ENCODE measurements around the gene COG2. TPM values are rescaled to one million over a fixed set of nuclear protein-coding genes. Genes with fewer than 3 reads are reported as not detected.

The COG2 gene
- total and polyA plus RNA-seq, 2 of the 13 experiments (the other 11 are each of a cell fraction or from before 2014, with no cell fraction given) = 16.8 to 36.3 TPM

DNA sequence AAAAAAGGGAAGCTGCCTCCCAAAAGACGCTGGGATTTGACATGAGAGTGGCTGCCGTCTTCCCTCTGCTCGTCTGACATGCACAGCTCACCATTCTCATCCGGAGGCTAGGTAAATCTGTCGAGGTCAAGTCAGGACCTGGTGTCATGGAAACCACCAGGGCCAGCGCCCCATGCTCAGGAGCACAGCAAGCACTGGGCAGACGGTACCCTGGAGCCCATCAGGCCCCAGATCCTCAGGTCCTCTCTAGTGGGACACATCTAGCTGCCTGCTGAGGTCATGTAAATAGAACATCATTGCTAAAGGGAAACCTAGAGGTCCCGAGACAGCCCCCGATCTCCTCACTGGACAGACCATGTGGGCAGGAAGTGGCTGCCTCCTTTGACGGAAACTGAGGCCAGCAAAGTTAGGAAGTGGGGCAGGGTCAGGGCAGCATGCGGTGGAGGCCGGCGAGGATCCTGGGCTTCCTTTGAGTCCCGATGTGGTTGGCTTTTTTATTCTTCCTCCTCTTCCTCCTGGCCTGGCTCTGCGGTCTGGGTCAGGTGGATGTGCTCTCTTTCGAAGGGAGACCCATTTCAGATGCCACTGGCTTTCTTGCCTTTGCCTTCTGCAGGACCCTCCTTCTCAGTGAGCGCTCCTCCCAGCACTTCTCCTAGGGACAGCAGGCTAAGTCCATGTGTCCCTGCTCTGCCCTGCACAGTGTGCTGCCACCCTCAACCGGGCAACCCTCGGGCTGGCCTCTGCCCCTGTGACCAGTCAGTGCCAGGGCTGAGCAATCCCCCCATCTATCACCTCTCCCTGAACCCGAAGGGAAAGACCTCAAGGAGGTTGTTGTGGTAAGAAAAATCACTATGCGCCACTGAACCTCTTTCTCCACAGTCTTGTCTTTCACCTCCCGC, 65.7 kb downstream of the COG2 start:
- peaks cover 98% of the 10 kb centered on the region for H4K20me1 ChIP-seq (ENCODE audit: insufficient read depth, low read length)
- H3K79me2 ChIP-seq (ENCODE audit: insufficient read depth, low read length) = peaks cover 77% of the 10 kb centered on the region
- peaks cover 93% of the 10 kb centered on the region for H3K4me1 ChIP-seq (ENCODE audit: insufficient read depth, low read length)
- DNase-seq (ENCODE audit: low spot score) = no peak
- in situ Hi-C loops (cut with HindIII; ENCODE audit: extremely low pct_ligation_motif_present, low pct_unique_long_range_greater_than_20kb) (no loop called here), intact Hi-C loops (cut with micrococcal nuclease; ENCODE audit: unreplicated experiment) (loop anchor here (1.0 kb wide), 1 partner anchor 66 kb away; the partner anchor contains the start of gene COG2)
- peaks cover 33 to 63% of the 10 kb centered on the region in 2 experiments for H3K36me3 ChIP-seq (replicated peaks in 1 of 2; ENCODE audit: control insufficient read depth in 1 of 2, insufficient read depth in 2 of 2, low read length in 2 of 2)
- no peak for FAIRE-seq
- CTCF ChIA-PET (ENCODE audit: low intra/inter-chr PET ratio, low total read pairs) = no interaction called here
- H3K27ac ChIP-seq (ENCODE audit: extremely low read length, insufficient read depth, low read length) = peak overlapping the region; percentile 93
- ATAC-seq = peak; percentile 5
- peak overlapping the region; percentile 31 to 92 (median 41) for H3K4me3 ChIP-seq (replicated peaks in 1 of 3; ENCODE audit: insufficient read depth in 1 of 3, low read depth in 2 of 3, low read length in 3 of 3)
- no peak overlapping the region for H2AFZ ChIP-seq (ENCODE audit: low read length)
- no peaks in the 10 kb centered on the region for H3K9me3 ChIP-seq (ENCODE audit: low read length)
- 43% methylated on average over 19 of the region's 22 CpGs for WGBS (ENCODE audit: low lambda C conversion rate)
- no TSS peak for BruUV-seq (replicated peaks)
- peak overlapping the region; percentile 56 for H3K9ac ChIP-seq (ENCODE audit: insufficient read depth, low read depth, low read length)
- POLR2A ChIA-PET = interaction anchor here (0.8 to 7.7 kb wide), 11 partner anchors 21 to 70 kb away, joined by 3 to 84 read pairs (median 4); partner anchors contain the start of gene COG2
- H3K27me3 ChIP-seq (ENCODE audit: control insufficient read depth in 1 of 2, insufficient read depth in 2 of 2, low read length in 2 of 2) = no peaks in the 10 kb centered on the region; a peak in 1 of 5 replicates
- peak overlapping the region; percentile 97 for H3K4me2 ChIP-seq (ENCODE audit: low read depth, low read length)
- TF ChIP-seq ATAD3A (CRISPR knock-in tag; IDR thresholded peaks at IDR 0.05) (no peak), TOE1 (CRISPR knock-in tag; IDR thresholded peaks at IDR 0.05) (no peak), PHF8 (CRISPR knock-in tag; IDR thresholded peaks at IDR 0.05) (no peak), PHB2 (IDR thresholded peaks at IDR 0.05; ENCODE audit: partially characterized antibody) (no peak), ZNF691 (CRISPR knock-in tag; IDR thresholded peaks at IDR 0.05; ENCODE audit: borderline replicate concordance, low read depth) (no peak), PAF1 (CRISPR knock-in tag; IDR thresholded peaks at IDR 0.05) (peak; percentile 44; the same call in 1 of the 2 replicates), NFYC (CRISPR knock-in tag; IDR thresholded peaks at IDR 0.05) (no peak), SSRP1 (CRISPR knock-in tag; IDR thresholded peaks at IDR 0.05) (peak; percentile 4; the same call in 1 of the 2 replicates), ATF7 (IDR thresholded peaks at IDR 0.05) (no peak), ATF7 (CRISPR knock-in tag; IDR thresholded peaks at IDR 0.05) (no peak), TBX2 (CRISPR knock-in tag; IDR thresholded peaks at IDR 0.05; ENCODE audit: borderline replicate concordance) (no peak)
- TF ChIP-seq, protein P1, sequence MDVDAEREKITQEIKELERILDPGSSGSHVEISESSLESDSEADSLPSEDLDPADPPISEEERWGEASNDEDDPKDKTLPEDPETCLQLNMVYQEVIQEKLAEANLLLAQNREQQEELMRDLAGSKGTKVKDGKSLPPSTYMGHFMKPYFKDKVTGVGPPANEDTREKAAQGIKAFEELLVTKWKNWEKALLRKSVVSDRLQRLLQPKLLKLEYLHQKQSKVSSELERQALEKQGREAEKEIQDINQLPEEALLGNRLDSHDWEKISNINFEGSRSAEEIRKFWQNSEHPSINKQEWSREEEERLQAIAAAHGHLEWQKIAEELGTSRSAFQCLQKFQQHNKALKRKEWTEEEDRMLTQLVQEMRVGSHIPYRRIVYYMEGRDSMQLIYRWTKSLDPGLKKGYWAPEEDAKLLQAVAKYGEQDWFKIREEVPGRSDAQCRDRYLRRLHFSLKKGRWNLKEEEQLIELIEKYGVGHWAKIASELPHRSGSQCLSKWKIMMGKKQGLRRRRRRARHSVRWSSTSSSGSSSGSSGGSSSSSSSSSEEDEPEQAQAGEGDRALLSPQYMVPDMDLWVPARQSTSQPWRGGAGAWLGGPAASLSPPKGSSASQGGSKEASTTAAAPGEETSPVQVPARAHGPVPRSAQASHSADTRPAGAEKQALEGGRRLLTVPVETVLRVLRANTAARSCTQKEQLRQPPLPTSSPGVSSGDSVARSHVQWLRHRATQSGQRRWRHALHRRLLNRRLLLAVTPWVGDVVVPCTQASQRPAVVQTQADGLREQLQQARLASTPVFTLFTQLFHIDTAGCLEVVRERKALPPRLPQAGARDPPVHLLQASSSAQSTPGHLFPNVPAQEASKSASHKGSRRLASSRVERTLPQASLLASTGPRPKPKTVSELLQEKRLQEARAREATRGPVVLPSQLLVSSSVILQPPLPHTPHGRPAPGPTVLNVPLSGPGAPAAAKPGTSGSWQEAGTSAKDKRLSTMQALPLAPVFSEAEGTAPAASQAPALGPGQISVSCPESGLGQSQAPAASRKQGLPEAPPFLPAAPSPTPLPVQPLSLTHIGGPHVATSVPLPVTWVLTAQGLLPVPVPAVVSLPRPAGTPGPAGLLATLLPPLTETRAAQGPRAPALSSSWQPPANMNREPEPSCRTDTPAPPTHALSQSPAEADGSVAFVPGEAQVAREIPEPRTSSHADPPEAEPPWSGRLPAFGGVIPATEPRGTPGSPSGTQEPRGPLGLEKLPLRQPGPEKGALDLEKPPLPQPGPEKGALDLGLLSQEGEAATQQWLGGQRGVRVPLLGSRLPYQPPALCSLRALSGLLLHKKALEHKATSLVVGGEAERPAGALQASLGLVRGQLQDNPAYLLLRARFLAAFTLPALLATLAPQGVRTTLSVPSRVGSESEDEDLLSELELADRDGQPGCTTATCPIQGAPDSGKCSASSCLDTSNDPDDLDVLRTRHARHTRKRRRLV (CRISPR knock-in tag; IDR thresholded peaks at IDR 0.05) = no peak
- TF ChIP-seq, protein P2, sequence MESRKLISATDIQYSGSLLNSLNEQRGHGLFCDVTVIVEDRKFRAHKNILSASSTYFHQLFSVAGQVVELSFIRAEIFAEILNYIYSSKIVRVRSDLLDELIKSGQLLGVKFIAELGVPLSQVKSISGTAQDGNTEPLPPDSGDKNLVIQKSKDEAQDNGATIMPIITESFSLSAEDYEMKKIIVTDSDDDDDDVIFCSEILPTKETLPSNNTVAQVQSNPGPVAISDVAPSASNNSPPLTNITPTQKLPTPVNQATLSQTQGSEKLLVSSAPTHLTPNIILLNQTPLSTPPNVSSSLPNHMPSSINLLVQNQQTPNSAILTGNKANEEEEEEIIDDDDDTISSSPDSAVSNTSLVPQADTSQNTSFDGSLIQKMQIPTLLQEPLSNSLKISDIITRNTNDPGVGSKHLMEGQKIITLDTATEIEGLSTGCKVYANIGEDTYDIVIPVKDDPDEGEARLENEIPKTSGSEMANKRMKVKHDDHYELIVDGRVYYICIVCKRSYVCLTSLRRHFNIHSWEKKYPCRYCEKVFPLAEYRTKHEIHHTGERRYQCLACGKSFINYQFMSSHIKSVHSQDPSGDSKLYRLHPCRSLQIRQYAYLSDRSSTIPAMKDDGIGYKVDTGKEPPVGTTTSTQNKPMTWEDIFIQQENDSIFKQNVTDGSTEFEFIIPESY (CRISPR knock-in tag; IDR thresholded peaks at IDR 0.05) = peak; percentile 44; the same call in 1 of the 2 replicates
